ENCODE results near the gene STXBP2.

Gene STXBP2

GRCh38 chr19:7677669-7678311 lies 40.9 kb downstream of the STXBP2 start:
- ATAC-seq (replicated peaks) (no peak), DNase-seq (no peak)
- H3K27ac Mint-ChIP-seq, result peak overlapping the region in 1 of 2 donors; percentile 57
- no peak overlapping the region for H3K4me3 Mint-ChIP-seq
- peaks cover 49 to 63% of the 10 kb centered on the region in 2 donors for H3K27me3 Mint-ChIP-seq
- H3K9me3 Mint-ChIP-seq, result no peaks in the 10 kb centered on the region
- H3K4me1 Mint-ChIP-seq (ENCODE audit: low read depth in 2 of 2), result peaks cover 27 to 40% of the 10 kb centered on the region in 2 donors
- peaks cover 33% of the 10 kb centered on the region for H3K36me3 Mint-ChIP-seq (ENCODE audit: insufficient read depth)

GRCh38 chr19:7678971-7679751 lies 42.3 kb downstream of the STXBP2 start:
- peak overlapping the region; percentile 56 to 65 for H3K4me3 Mint-ChIP-seq
- H3K36me3 Mint-ChIP-seq (ENCODE audit: insufficient read depth), result peaks cover 42% of the 10 kb centered on the region
- H3K9me3 Mint-ChIP-seq, result no peaks in the 10 kb centered on the region
- peaks cover 36 to 49% of the 10 kb centered on the region in 2 donors for H3K27me3 Mint-ChIP-seq
- H3K4me1 Mint-ChIP-seq (ENCODE audit: low read depth in 2 of 2), result peaks cover 28 to 40% of the 10 kb centered on the region in 2 donors
- H3K27ac Mint-ChIP-seq, result peak overlapping the region; percentile 28 to 67
- ATAC-seq (replicated peaks), result peak; percentile 65
- peak; percentile 54 to 58 (median 56) for DNase-seq

- ATAC-seq (replicated peaks), result no peak
- peaks cover 45% of the 10 kb centered on the region for H3K36me3 Mint-ChIP-seq (ENCODE audit: insufficient read depth)
- DNase-seq, result no peak
- H3K4me1 Mint-ChIP-seq (ENCODE audit: low read depth in 2 of 2), result peaks cover 28 to 40% of the 10 kb centered on the region in 2 donors
- H3K4me3 Mint-ChIP-seq, result peak overlapping the region; percentile 65 to 94
- H3K9me3 Mint-ChIP-seq, result no peaks in the 10 kb centered on the region
- peak overlapping the region; percentile 28 to 67 for H3K27ac Mint-ChIP-seq
- peaks cover 31 to 45% of the 10 kb centered on the region in 2 donors for H3K27me3 Mint-ChIP-seq
These were observed 43.1 kb downstream of the STXBP2 start for GRCh38 chr19:7679771-7680605.

- Mint-ChIP-seq H3K4me3 (peak within 1 kb of the TSS; percentile 94 to 95), H3K27ac (peak within 1 kb of the TSS; percentile 92 to 96), H3K4me1 (ENCODE audit: low read depth in 2 of 2) (peaks cover 33 to 40% of the 10 kb centered on the region in 2 donors), H3K9me3 (no peaks in the 10 kb centered on the region), H3K36me3 (ENCODE audit: insufficient read depth) (peaks cover 48% of the 10 kb centered on the region), H3K27me3 (peaks cover 28 to 40% of the 10 kb centered on the region in 2 donors)
- ATAC-seq (replicated peaks), result peak; percentile 68
- peak; percentile 80 to 89 (median 87) for DNase-seq
These were observed 43.9 kb downstream of the STXBP2 start, which contains the start of gene TRAPPC5 for GRCh38 chr19:7680606-7681339. Gene TRAPPC5, plus strand, starts transcription at chr19:7680833. Its CDS starts 1,421 bp downstream, at chr19:7682254.

- Mint-ChIP-seq H3K27me3 (peaks cover 20 to 32% of the 10 kb centered on the region in 2 donors), H3K36me3 (ENCODE audit: insufficient read depth) (peaks cover 50% of the 10 kb centered on the region), H3K9me3 (no peaks in the 10 kb centered on the region), H3K4me1 (ENCODE audit: low read depth in 2 of 2) (peaks cover 33 to 38% of the 10 kb centered on the region in 2 donors), H3K27ac (peak overlapping the region; percentile 92 to 96), H3K4me3 (peak overlapping the region; percentile 94 to 95)
- ATAC-seq (replicated peaks), result peak; percentile 55
- DNase-seq, result peak; percentile 76 to 84 (median 78)
These were observed 44.6 kb downstream of the STXBP2 start for GRCh38 chr19:7681340-7682174.

- peak overlapping the region; percentile 94 to 95 for H3K4me3 Mint-ChIP-seq
- peaks cover 33 to 34% of the 10 kb centered on the region in 2 donors for H3K4me1 Mint-ChIP-seq (ENCODE audit: low read depth in 2 of 2)
- ATAC-seq (replicated peaks), result no peak
- peak overlapping the region in 1 of 2 donors; percentile 96 for H3K27ac Mint-ChIP-seq
- H3K36me3 Mint-ChIP-seq (ENCODE audit: insufficient read depth), result peaks cover 50% of the 10 kb centered on the region
- H3K9me3 Mint-ChIP-seq, result no peaks in the 10 kb centered on the region
- DNase-seq, result no peak
- peaks cover 13 to 25% of the 10 kb centered on the region in 2 donors for H3K27me3 Mint-ChIP-seq
These were observed 45.4 kb downstream of the STXBP2 start for GRCh38 chr19:7682175-7682855.

GRCh38 chr19:7685546-7686445 lies 48.9 kb downstream of the STXBP2 start:
- H3K27ac Mint-ChIP-seq, result no peak overlapping the region
- H3K27me3 Mint-ChIP-seq, result no peaks in the 10 kb centered on the region
- H3K4me3 Mint-ChIP-seq, result no peak overlapping the region
- no peaks in the 10 kb centered on the region for H3K9me3 Mint-ChIP-seq
- DNase-seq (no peak), ATAC-seq (replicated peaks) (no peak)
- peaks cover 42% of the 10 kb centered on the region for H3K36me3 Mint-ChIP-seq (ENCODE audit: insufficient read depth)
- peaks cover 12 to 19% of the 10 kb centered on the region in 2 donors for H3K4me1 Mint-ChIP-seq (ENCODE audit: low read depth in 2 of 2)

- H3K36me3 Mint-ChIP-seq (ENCODE audit: insufficient read depth), result peaks cover 31% of the 10 kb centered on the region
- DNase-seq, result no peak
- no peak for ATAC-seq (replicated peaks)
- no peak overlapping the region for H3K27ac Mint-ChIP-seq
- no peak overlapping the region for H3K4me3 Mint-ChIP-seq
- no peaks in the 10 kb centered on the region for H3K27me3 Mint-ChIP-seq
- peaks cover 5 to 9% of the 10 kb centered on the region in 2 donors for H3K4me1 Mint-ChIP-seq (ENCODE audit: low read depth in 2 of 2)
- no peaks in the 10 kb centered on the region for H3K9me3 Mint-ChIP-seq
These were observed 50.3 kb downstream of the STXBP2 start for GRCh38 chr19:7687177-7687576.

- no peak for DNase-seq
- Mint-ChIP-seq H3K4me1 (ENCODE audit: low read depth in 2 of 2) (peaks cover 0 to 4% of the 10 kb centered on the region in 2 donors), H3K4me3 (no peak overlapping the region), H3K9me3 (no peaks in the 10 kb centered on the region), H3K27ac (no peak overlapping the region), H3K36me3 (ENCODE audit: insufficient read depth) (peaks cover 18% of the 10 kb centered on the region), H3K27me3 (no peaks in the 10 kb centered on the region)
- no peak for ATAC-seq (replicated peaks)
These were observed 52.3 kb downstream of the STXBP2 start for GRCh38 chr19:7689165-7689564.

GRCh38 chr19:7690779-7691258 lies 53.9 kb downstream of the STXBP2 start:
- Mint-ChIP-seq H3K27ac (no peak overlapping the region), H3K4me1 (ENCODE audit: low read depth in 2 of 2) (no peaks in the 10 kb centered on the region), H3K36me3 (ENCODE audit: insufficient read depth) (peaks cover 15% of the 10 kb centered on the region), H3K9me3 (no peaks in the 10 kb centered on the region), H3K4me3 (no peak overlapping the region), H3K27me3 (no peaks in the 10 kb centered on the region)
- DNase-seq (peak; percentile 32 to 41 (median 35)), ATAC-seq (replicated peaks) (peak; percentile 23)

- Mint-ChIP-seq H3K27me3 (peaks cover 2% of the 10 kb centered on the region in 2 donors), H3K4me1 (ENCODE audit: low read depth in 2 of 2) (no peaks in the 10 kb centered on the region), H3K27ac (no peak overlapping the region), H3K36me3 (ENCODE audit: insufficient read depth) (peaks cover 13% of the 10 kb centered on the region), H3K9me3 (no peaks in the 10 kb centered on the region), H3K4me3 (no peak overlapping the region)
- peak; percentile 52 to 62 (median 54) for DNase-seq
- ATAC-seq (replicated peaks), result peak; percentile 55
These were observed 54.6 kb downstream of the STXBP2 start for GRCh38 chr19:7691497-7691896.

All from effector memory CD8-positive, alpha-beta T cell (primary cell).